ENCODE results near the gene XPO6. TPM values are rescaled to one million over a fixed set of nuclear protein-coding genes. Genes with fewer than 3 reads are reported as not detected.

The XPO6 gene
- total RNA-seq, 1 experiment from 2014 or later = 162 TPM

GRCh38 chr16:28237754-28238357 is 26.1 kb upstream of the XPO6 start (continued):
- TF ChIP-seq SP1 (IDR thresholded peaks at IDR 0.05; ENCODE audit: low read depth) = no peak
- TF ChIP-seq JUND (IDR thresholded peaks at IDR 0.05) = no peak
- TF ChIP-seq SRF (IDR thresholded peaks at IDR 0.05; ENCODE audit: low read depth) = no peak; the same call in 1 of the 2 replicates
- TF ChIP-seq EZH2phosphoT487 (IDR thresholded peaks at IDR 0.05; ENCODE audit: borderline replicate concordance) = no peak
- no peak for TF ChIP-seq CTCF (IDR thresholded peaks at IDR 0.05 in 2 of 3, conservative IDR thresholded peaks at IDR 0.05 in 1 of 3; ENCODE audit: borderline replicate concordance in 1 of 3, insufficient read depth in 1 of 3, low read depth in 2 of 3, low read length in 2 of 3)
- no peak for TF ChIP-seq POLR2A (IDR thresholded peaks at IDR 0.05; ENCODE audit: borderline replicate concordance, extremely low read depth, insufficient read depth, insufficient read length)
- TF ChIP-seq CBX3 (IDR thresholded peaks at IDR 0.05; ENCODE audit: low read depth) = no peak

GRCh38 chr16:28231763-28232162 is 20.0 kb upstream of the XPO6 start:
- Histone ChIP-seq H4K20me1 (ENCODE audit: insufficient read depth) (no peaks in the 10 kb centered on the region), H2AFZ (ENCODE audit: low read depth, low read length, poor library complexity, severe bottlenecking) (no peak overlapping the region), H3K27ac (ENCODE audit: low read depth, low read length) (no peak overlapping the region), H3K9ac (ENCODE audit: low read length) (no peak overlapping the region), H3K27me3 (ENCODE audit: insufficient read depth, low read length) (no peaks in the 10 kb centered on the region), H3K4me2 (ENCODE audit: low read length) (no peak overlapping the region), H3K36me3 (ENCODE audit: control insufficient read depth in 1 of 2, insufficient read depth in 2 of 2, low read length in 2 of 2) (no peaks in the 10 kb centered on the region), H3K79me2 (ENCODE audit: insufficient read depth, low read length) (no peaks in the 10 kb centered on the region), H3K4me3 (replicated peaks in 1 of 2; ENCODE audit: low read depth in 1 of 2, low read length in 2 of 2) (no peak overlapping the region), H3K4me1 (ENCODE audit: control insufficient read depth in 1 of 2, insufficient read depth in 2 of 2, low read length in 2 of 2) (no peaks in the 10 kb centered on the region), H3K9me3 (ENCODE audit: control insufficient read depth in 1 of 2, insufficient read depth in 1 of 2, low read depth in 1 of 2, low read length in 2 of 2) (no peaks in the 10 kb centered on the region), H3K9me2 (ENCODE audit: insufficient read depth) (no peaks in the 10 kb centered on the region)
- ATAC-seq = no peak
- BruUV-seq (replicated peaks) = no TSS peak
- intact Hi-C loops (cut with micrococcal nuclease) = no loop called here
- ChIA-PET POLR2A (interaction anchor here (1.4 kb wide), 1 partner anchor 19 kb away, joined by 3 read pairs; no protein-coding TSS in a partner anchor), RAD21 (ENCODE audit: low non-redundant PET in 1 of 2, low total read pairs in 2 of 2, uncharacterized antibody in 2 of 2, unreplicated experiment in 2 of 2) (no interaction called here), CTCF (interaction anchor here (0.8 kb wide), 1 partner anchor 14 kb away, joined by 4 read pairs; no protein-coding TSS in a partner anchor)
- no peak for DNase-seq (ENCODE audit: low read depth, low spot score)
- TF ChIP-seq FOSL1 (IDR thresholded peaks at IDR 0.05; ENCODE audit: low read depth) (no peak), EGR1 (IDR thresholded peaks at IDR 0.05; ENCODE audit: low read depth) (no peak), ELF1 (IDR thresholded peaks at IDR 0.05; ENCODE audit: borderline replicate concordance, low read depth) (no peak), ZFX (IDR thresholded peaks at IDR 0.05) (no peak), CTCF (IDR thresholded peaks at IDR 0.05 in 2 of 3, conservative IDR thresholded peaks at IDR 0.05 in 1 of 3; ENCODE audit: borderline replicate concordance in 1 of 3, insufficient read depth in 1 of 3, low read depth in 2 of 3, low read length in 2 of 3) (no peak), EZH2 (IDR thresholded peaks at IDR 0.05) (no peak), RAD21 (IDR thresholded peaks at IDR 0.05; ENCODE audit: low read depth) (no peak), REST (IDR thresholded peaks at IDR 0.05; ENCODE audit: low read depth) (no peak), YY1 (IDR thresholded peaks at IDR 0.05; ENCODE audit: extremely low read depth, insufficient replicate concordance, low read depth, low read length) (no peak), ZNF274 (IDR thresholded peaks at IDR 0.05; ENCODE audit: low read depth, low read length) (no peak)

All from HCT116 (cell line).